GM06990 (cell line): Measurements from ENCODE around the gene KRI1.
"Not testable (repeated sequence)": the region's sequence is repeated elsewhere in the genome, so short reads cannot be mapped to it uniquely, and the experiment has no call there.

Source experiments
- DNase-seq: peaks from one replicate; pipeline ENCODE4 v3.0.0-alpha.2; 2011; ENCODE audit not compliant: insufficient read length; ENCODE audit errors: extremely low read depth
- H3K27me3 ChIP-seq: replicated peaks from 2 replicates; pipeline ENCODE4 v1.6.0; 2011; ENCODE audit warnings: low read length; ENCODE audit not compliant: control insufficient read depth, insufficient read depth
- H3K36me3 ChIP-seq: 2 replicates; pipeline ENCODE4 v1.5.1; 2011; ENCODE audit warnings: low read length; ENCODE audit not compliant: control insufficient read depth, insufficient read depth
- H3K4me3 ChIP-seq: replicated peaks from 2 replicates; pipeline ENCODE4 v1.5.1; 2011; ENCODE audit warnings: low read depth, mild to moderate bottlenecking, control low read depth, low read length
- CTCF ChIP-seq: IDR thresholded peaks from 2 replicates; pipeline ENCODE4 v1.5.1; 2011; ENCODE audit warnings: low read length, control low read depth, mild to moderate bottlenecking, inconsistent platforms; ENCODE audit not compliant: insufficient read depth, poor library complexity, severe bottlenecking

The KRI1 gene

GRCh38 chr19:10535613-10536012, 30.2 kb downstream of the KRI1 start:
- no peaks in the 10 kb centered on the region for H3K36me3 ChIP-seq
- no peak overlapping the region for H3K4me3 ChIP-seq
- no peak for TF ChIP-seq CTCF
- no peaks in the 10 kb centered on the region for H3K27me3 ChIP-seq
- DNase-seq = no peak

GRCh38 chr19:10533646-10534386, 32.0 kb downstream of the KRI1 start:
- H3K27me3 ChIP-seq = no peaks in the 10 kb centered on the region
- no peak overlapping the region for H3K4me3 ChIP-seq
- DNase-seq = no peak
- no peak for TF ChIP-seq CTCF
- H3K36me3 ChIP-seq = no peaks in the 10 kb centered on the region

GRCh38 chr19:10532457-10532856, 33.4 kb downstream of the KRI1 start:
- H3K36me3 ChIP-seq = no peaks in the 10 kb centered on the region
- DNase-seq = no peak
- no peak for TF ChIP-seq CTCF
- no peak overlapping the region for H3K4me3 ChIP-seq
- no peaks in the 10 kb centered on the region for H3K27me3 ChIP-seq

GRCh38 chr19:10526887-10527286, 38.9 kb downstream of the KRI1 start:
- not testable (repeated sequence) for H3K27me3 ChIP-seq, H3K36me3 ChIP-seq, DNase-seq, H3K4me3 ChIP-seq

- no peak for TF ChIP-seq CTCF
- H3K36me3 ChIP-seq = no peaks in the 10 kb centered on the region
Measured at GRCh38 chr19:10525636-10526035, 40.2 kb downstream of the KRI1 start.

GRCh38 chr19:10523135-10523636, 42.6 kb downstream of the KRI1 start:
- H3K36me3 ChIP-seq = no peaks in the 10 kb centered on the region
- H3K27me3 ChIP-seq = peaks cover 1% of the 10 kb centered on the region
- no peak for DNase-seq
- TF ChIP-seq CTCF = no peak
- no peak overlapping the region for H3K4me3 ChIP-seq

More at GRCh38 chr19:10525636-10526035, 40.2 kb downstream of the KRI1 start:
- Histone ChIP-seq H3K4me3 (no peak overlapping the region), H3K27me3 (no peaks in the 10 kb centered on the region; the same call in 1 of the 2 replicates)
- no peak for DNase-seq
